Natural killer cell (primary cell): ENCODE data around the gene GRB10. TPM values are rescaled to one million over a fixed set of nuclear protein-coding genes. Genes with fewer than 3 reads are reported as not detected.

ENCODE experiments used
- ATAC-seq, 3 donors: fragments of 150-1000 bp in 2 of 3; fragments of 200-7000 bp in 1 of 3; cut with Tn5 transposase; 1 replicate in 1 of 3; 2 replicates in 2 of 3; pipeline ENCODE4 v1.10.0; 2021; ENCODE audit warnings: mild to moderate bottlenecking in 2 of 3, moderate library complexity in 2 of 3
- DNase-seq, 2 donors: peaks; one replicate each; pipeline versions ENCODE4 v3.0.0 to v3.0.0-alpha.2; 2013 to 2021; ENCODE audit warnings: mixed read lengths in 1 of 2
- H3K27ac ChIP-seq: one replicate; pipeline ENCODE4 v1.5.1; 2013; ENCODE audit warnings: mild to moderate bottlenecking, low read length
- H3K27me3 ChIP-seq: one replicate; pipeline ENCODE4 v1.6.1; 2013; ENCODE audit warnings: low read length; ENCODE audit not compliant: control insufficient read depth, insufficient read depth
- H3K36me3 ChIP-seq: one replicate; pipeline ENCODE4 v1.6.1; 2013; ENCODE audit warnings: low read length; ENCODE audit not compliant: control insufficient read depth, insufficient read depth
- H3K4me1 ChIP-seq: one replicate; pipeline ENCODE4 v1.6.1; 2013; ENCODE audit warnings: low read length; ENCODE audit not compliant: control insufficient read depth, insufficient read depth
- H3K4me3 ChIP-seq: one replicate; pipeline ENCODE4 v1.5.1; 2013; ENCODE audit warnings: low read length
- H3K9me3 ChIP-seq: one replicate; pipeline ENCODE4 v1.6.1; 2013; ENCODE audit warnings: low read length; ENCODE audit not compliant: control insufficient read depth, insufficient read depth
- H3K27ac Mint-ChIP-seq, 2 donors: one replicate each; pipeline ENCODE4 v1.8.0; 2022; ENCODE audit warnings: mild to moderate bottlenecking in 2 of 2, mixed read lengths in 2 of 2, moderate library complexity in 1 of 2
- H3K27me3 Mint-ChIP-seq, 2 donors: one replicate each; pipeline ENCODE4 v1.8.0; 2022; ENCODE audit warnings: low read depth in 2 of 2, mixed read lengths in 2 of 2
- H3K36me3 Mint-ChIP-seq: one replicate; pipeline ENCODE4 v1.8.0; 2022; ENCODE audit warnings: mixed read lengths
- H3K4me1 Mint-ChIP-seq, 2 donors: one replicate each; pipeline ENCODE4 v1.8.0; 2022; ENCODE audit warnings: mixed read lengths in 2 of 2
- H3K4me3 Mint-ChIP-seq: one replicate; pipeline ENCODE4 v1.8.0; 2022; ENCODE audit warnings: mild to moderate bottlenecking, moderate library complexity, mixed read lengths
- H3K9me3 Mint-ChIP-seq, 2 donors: one replicate each; pipeline ENCODE4 v1.8.0; 2022; ENCODE audit warnings: mixed read lengths in 2 of 2
- CTCF ChIP-seq: fragments of 200-600 bp; IDR thresholded peaks from one replicate; pipeline ENCODE4 v1.8.0; 2022; ENCODE audit warnings: antibody characterized with exemption
- WGBS: methylation state at CpG from one replicate; pipeline ENCODE4 v1.1.7; 2013; ENCODE audit warnings: missing lambda C conversion rate; ENCODE audit not compliant: insufficient coverage; 5-methylcytosine and 5-hydroxymethylcytosine counted together
- intact Hi-C: fragments of 100-400 bp; cut with micrococcal nuclease; formaldehyde crosslinking; loops from one replicate; pipeline ENCODE4 v1.14.2; 2022
- total RNA-seq, 4 donors: library from RNA; stranded (reverse); fragments of 120-200 nt in 1 of 4; gene quantifications; one replicate each; pipeline versions ENCODE4 v1.2.3 to v1.2.4, GENCODE V29; 2013 to 2022

The GRB10 gene
- total RNA-seq, 3 donors from 2014 or later (not counting 1 experiment from before 2014, with no cell fraction given) = 0.16 to 24.4 (median 1.4) TPM

GRCh38 chr7:50627824-50628361, 154.8 kb downstream of the GRB10 start:
- no peaks in the 10 kb centered on the region for H3K36me3 Mint-ChIP-seq
- WGBS = 89% methylated on average over 17 of the region's 17 CpGs
- intact Hi-C loops = no loop called here
- H3K27me3 Mint-ChIP-seq = peaks cover 10 to 24% of the 10 kb centered on the region in 2 donors
- Histone ChIP-seq H3K27ac (no peak overlapping the region), H3K4me3 (no peak overlapping the region), H3K9me3 (no peaks in the 10 kb centered on the region), H3K27me3 (no peaks in the 10 kb centered on the region), H3K36me3 (no peaks in the 10 kb centered on the region), H3K4me1 (no peaks in the 10 kb centered on the region)
- no peak for DNase-seq
- ATAC-seq = no peak
- H3K4me1 Mint-ChIP-seq = no peaks in the 10 kb centered on the region
- H3K4me3 Mint-ChIP-seq = no peak overlapping the region
- no peak overlapping the region for H3K27ac Mint-ChIP-seq
- no peak for TF ChIP-seq CTCF
- no peaks in the 10 kb centered on the region for H3K9me3 Mint-ChIP-seq

DNA sequence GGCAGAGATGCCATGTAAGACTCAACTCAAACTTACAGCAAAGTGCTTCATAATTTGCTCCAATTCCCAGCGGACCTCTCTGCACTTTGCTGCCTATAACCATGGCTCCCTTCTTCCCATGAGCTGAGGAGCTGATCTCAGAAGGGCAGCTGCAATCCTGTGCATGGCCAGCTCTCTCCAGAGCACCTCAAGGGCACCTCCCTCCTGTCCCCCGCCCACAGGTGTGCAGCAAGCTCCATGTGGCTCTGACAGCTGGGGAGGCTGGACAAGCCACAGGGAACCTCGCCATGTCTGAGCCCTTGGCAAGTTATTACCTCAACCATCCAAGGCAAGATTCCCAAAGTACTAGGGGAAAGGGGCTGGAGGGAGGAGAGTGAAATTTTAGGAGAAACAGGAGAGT, 156.4 kb downstream of the GRB10 start:
- Mint-ChIP-seq H3K4me3 (no peak overlapping the region), H3K4me1 (no peaks in the 10 kb centered on the region), H3K36me3 (no peaks in the 10 kb centered on the region), H3K27me3 (peaks cover 13 to 23% of the 10 kb centered on the region in 2 donors), H3K27ac (no peak overlapping the region), H3K9me3 (no peaks in the 10 kb centered on the region)
- intact Hi-C loops = no loop called here
- H3K9me3 ChIP-seq = no peaks in the 10 kb centered on the region
- no peak overlapping the region for H3K4me3 ChIP-seq
- ATAC-seq (no peak), DNase-seq (no peak)
- 81% methylated on average over 3 of the region's 3 CpGs for WGBS
- H3K27ac ChIP-seq = no peak overlapping the region
- no peaks in the 10 kb centered on the region for H3K27me3 ChIP-seq
- H3K4me1 ChIP-seq = no peaks in the 10 kb centered on the region
- no peaks in the 10 kb centered on the region for H3K36me3 ChIP-seq
- TF ChIP-seq CTCF = no peak

DNA sequence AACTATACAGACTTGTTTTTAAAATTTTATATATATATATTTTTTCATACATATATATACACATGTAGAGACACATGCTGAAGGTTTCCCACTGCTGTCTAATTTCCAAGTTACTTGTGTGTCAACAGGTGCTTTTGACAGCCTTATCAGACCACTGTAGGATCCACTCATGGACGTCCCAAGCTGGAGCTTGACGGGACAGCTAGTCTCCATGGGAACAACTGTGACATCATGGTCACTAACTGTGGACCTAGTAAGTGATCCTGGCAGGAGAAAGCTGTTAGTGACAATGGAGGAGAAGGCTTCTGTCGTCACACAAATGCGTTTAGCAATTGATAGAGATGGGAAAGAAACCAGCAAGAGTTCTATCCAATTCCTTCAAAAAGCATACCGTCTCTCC, 157.3 kb downstream of the GRB10 start:
- no peaks in the 10 kb centered on the region for H3K4me1 Mint-ChIP-seq
- 93% methylated on average over 4 of the region's 5 CpGs for WGBS
- Histone ChIP-seq H3K9me3 (no peaks in the 10 kb centered on the region), H3K36me3 (no peaks in the 10 kb centered on the region), H3K4me1 (no peaks in the 10 kb centered on the region), H3K4me3 (no peak overlapping the region), H3K27ac (no peak overlapping the region), H3K27me3 (no peaks in the 10 kb centered on the region)
- intact Hi-C loops = no loop called here
- H3K27me3 Mint-ChIP-seq = peaks cover 13 to 27% of the 10 kb centered on the region in 2 donors
- H3K36me3 Mint-ChIP-seq = no peaks in the 10 kb centered on the region
- no peaks in the 10 kb centered on the region for H3K9me3 Mint-ChIP-seq
- H3K4me3 Mint-ChIP-seq = no peak overlapping the region
- H3K27ac Mint-ChIP-seq = no peak overlapping the region
- DNase-seq = no peak
- no peak for ATAC-seq
- TF ChIP-seq CTCF = no peak

- Mint-ChIP-seq H3K27ac (no peak overlapping the region), H3K36me3 (no peaks in the 10 kb centered on the region), H3K4me1 (no peaks in the 10 kb centered on the region), H3K27me3 (peaks cover 13 to 20% of the 10 kb centered on the region in 2 donors), H3K4me3 (no peak overlapping the region), H3K9me3 (no peaks in the 10 kb centered on the region)
- intact Hi-C loops = no loop called here
- H3K4me3 ChIP-seq = no peak overlapping the region
- H3K36me3 ChIP-seq = no peaks in the 10 kb centered on the region
- DNase-seq (no peak), ATAC-seq (no peak)
- H3K27me3 ChIP-seq = no peaks in the 10 kb centered on the region
- WGBS = 90% methylated on average over 2 of the region's 2 CpGs
- H3K27ac ChIP-seq = no peak overlapping the region
- TF ChIP-seq CTCF = no peak
- H3K9me3 ChIP-seq = no peaks in the 10 kb centered on the region
- H3K4me1 ChIP-seq = no peaks in the 10 kb centered on the region
Observed at GRCh38 chr7:50622821-50623220, 159.9 kb downstream of the GRB10 start.
